Loucy (cell line): ENCODE data around the gene HIRIP3.

Source experiments
- H2AFZ ChIP-seq: fragments of 200-600 bp; sonication (generic); 2 replicates; pipeline ENCODE4 v1.6.0; 2016; ENCODE audit warnings: antibody characterized with exemption, mild to moderate bottlenecking, low read length, moderate library complexity
- H3F3A ChIP-seq: fragments of 200-600 bp; 2 replicates; pipeline ENCODE4 v1.6.0; 2016; ENCODE audit warnings: antibody characterized with exemption, low read depth, mild to moderate bottlenecking
- H3K27me3 ChIP-seq: fragments of 200-600 bp; sonication (generic); 2 replicates; pipeline ENCODE4 v1.6.1; 2014; ENCODE audit warnings: low read length, mild to moderate bottlenecking; ENCODE audit not compliant: insufficient read depth, poor library complexity, severe bottlenecking
- H3K36me3 ChIP-seq: fragments of 200-600 bp; sonication (generic); 2 replicates; pipeline ENCODE4 v1.6.1; 2016; ENCODE audit warnings: low read length; ENCODE audit not compliant: insufficient read depth
- H3K4me1 ChIP-seq: fragments of 200-600 bp; sonication (generic); 2 replicates; pipeline ENCODE4 v1.5.1; 2014; ENCODE audit warnings: low read length, mild to moderate bottlenecking; ENCODE audit not compliant: insufficient read depth, poor library complexity, severe bottlenecking
- H3K4me2 ChIP-seq: fragments of 200-600 bp; sonication (generic); 2 replicates; pipeline ENCODE4 v1.6.0; 2014; ENCODE audit warnings: antibody characterized with exemption, low read length, low read depth, mild to moderate bottlenecking; ENCODE audit not compliant: poor library complexity, severe bottlenecking
- H3K4me3 ChIP-seq: fragments of 200-600 bp; sonication (generic); 2 replicates; pipeline ENCODE4 v1.5.1; 2014; ENCODE audit warnings: low read length, mild to moderate bottlenecking, mixed read lengths; ENCODE audit not compliant: poor library complexity, severe bottlenecking
- H3K79me2 ChIP-seq: fragments of 200-600 bp; sonication (generic); 2 replicates; pipeline ENCODE4 v1.6.1; 2014; ENCODE audit warnings: low read length; ENCODE audit not compliant: insufficient read depth
- H3K9ac ChIP-seq: fragments of 200-600 bp; sonication (generic); 2 replicates; pipeline ENCODE4 v1.6.0; 2014; ENCODE audit warnings: mild to moderate bottlenecking, low read depth, low read length, moderate library complexity; ENCODE audit not compliant: poor library complexity, severe bottlenecking
- H3K9me2 ChIP-seq: fragments of 200-600 bp; sonication (generic); replicated peaks from 2 replicates; pipeline ENCODE4 v1.6.1; 2016; ENCODE audit warnings: low read depth, low read length, mixed read lengths
- H3K9me3 ChIP-seq: fragments of 200-600 bp; sonication (generic); 2 replicates; pipeline ENCODE4 v1.6.1; 2014; ENCODE audit warnings: mild to moderate bottlenecking, antibody characterized with exemption, low read length, low read depth; ENCODE audit not compliant: insufficient read depth
- H4K20me1 ChIP-seq: fragments of 200-600 bp; sonication (generic); 2 replicates; pipeline ENCODE4 v1.6.0; 2014; ENCODE audit warnings: antibody characterized with exemption, low read length, mild to moderate bottlenecking; ENCODE audit not compliant: insufficient read depth, poor library complexity, severe bottlenecking
- CTCF ChIP-seq: fragments of 200-600 bp; sonication (generic); conservative IDR thresholded peaks from 2 replicates; pipeline ENCODE4 v1.5.1; 2014; ENCODE audit warnings: mild to moderate bottlenecking, antibody characterized with exemption, low read length
- EZH2phosphoT487 ChIP-seq: fragments of 200-600 bp; IDR thresholded peaks from 2 replicates; pipeline ENCODE4 v1.6.1; 2018; ENCODE audit warnings: antibody characterized with exemption, mild to moderate bottlenecking, moderate library complexity, borderline replicate concordance

HIRIP3 gene

GRCh38 chr16:30025574-30025973, 30.2 kb upstream of the HIRIP3 start:
- Histone ChIP-seq H2AFZ (no peak overlapping the region), H3K4me1 (peaks cover 4% of the 10 kb centered on the region), H3K4me3 (no peak overlapping the region), H4K20me1 (no peaks in the 10 kb centered on the region), H3K9ac (no peak overlapping the region), H3K4me2 (no peak overlapping the region), H3K9me2 (no peaks in the 10 kb centered on the region), H3K27me3 (no peaks in the 10 kb centered on the region), H3K36me3 (no peaks in the 10 kb centered on the region), H3F3A (no peaks in the 10 kb centered on the region), H3K79me2 (no peaks in the 10 kb centered on the region), H3K9me3 (no peaks in the 10 kb centered on the region)
- TF ChIP-seq EZH2phosphoT487 (no peak), CTCF (no peak)

GRCh38 chr16:30025156-30025555, 29.7 kb upstream of the HIRIP3 start:
- no peak overlapping the region for H3K4me3 ChIP-seq
- no peaks in the 10 kb centered on the region for H3F3A ChIP-seq
- no peak overlapping the region for H3K9ac ChIP-seq
- no peak overlapping the region for H3K4me2 ChIP-seq
- H3K27me3 ChIP-seq = no peaks in the 10 kb centered on the region
- TF ChIP-seq CTCF = no peak
- no peak for TF ChIP-seq EZH2phosphoT487
- no peaks in the 10 kb centered on the region for H3K9me2 ChIP-seq
- H3K36me3 ChIP-seq = no peaks in the 10 kb centered on the region
- H3K9me3 ChIP-seq = no peaks in the 10 kb centered on the region
- H4K20me1 ChIP-seq = no peaks in the 10 kb centered on the region
- no peaks in the 10 kb centered on the region for H3K79me2 ChIP-seq
- no peak overlapping the region for H2AFZ ChIP-seq
- H3K4me1 ChIP-seq = peaks cover 4% of the 10 kb centered on the region

GRCh38 chr16:30024451-30024850, 29.0 kb upstream of the HIRIP3 start:
- no peaks in the 10 kb centered on the region for H3F3A ChIP-seq
- peaks cover 4% of the 10 kb centered on the region for H3K4me1 ChIP-seq
- no peak overlapping the region for H3K9ac ChIP-seq
- no peaks in the 10 kb centered on the region for H4K20me1 ChIP-seq
- no peak overlapping the region for H3K4me3 ChIP-seq
- H2AFZ ChIP-seq = no peak overlapping the region
- no peaks in the 10 kb centered on the region for H3K79me2 ChIP-seq
- no peaks in the 10 kb centered on the region for H3K9me2 ChIP-seq
- no peaks in the 10 kb centered on the region for H3K27me3 ChIP-seq
- no peak overlapping the region for H3K4me2 ChIP-seq
- H3K9me3 ChIP-seq = no peaks in the 10 kb centered on the region
- TF ChIP-seq CTCF = no peak
- TF ChIP-seq EZH2phosphoT487 = no peak
- H3K36me3 ChIP-seq = no peaks in the 10 kb centered on the region
